ENCODE data around the gene TBC1D32. TPM values are rescaled to one million over a fixed set of nuclear protein-coding genes. Genes with fewer than 3 reads are reported as not detected.
"Not testable (repeated sequence)": the region's sequence is repeated elsewhere in the genome, so short reads cannot be mapped to it uniquely, and the experiment has no call there.

The TBC1D32 gene
- total RNA-seq, 3 donors from 2014 or later (not counting 1 experiment from before 2014, with no cell fraction given): 8.9 to 17.4 (median 14.2) TPM

DNA sequence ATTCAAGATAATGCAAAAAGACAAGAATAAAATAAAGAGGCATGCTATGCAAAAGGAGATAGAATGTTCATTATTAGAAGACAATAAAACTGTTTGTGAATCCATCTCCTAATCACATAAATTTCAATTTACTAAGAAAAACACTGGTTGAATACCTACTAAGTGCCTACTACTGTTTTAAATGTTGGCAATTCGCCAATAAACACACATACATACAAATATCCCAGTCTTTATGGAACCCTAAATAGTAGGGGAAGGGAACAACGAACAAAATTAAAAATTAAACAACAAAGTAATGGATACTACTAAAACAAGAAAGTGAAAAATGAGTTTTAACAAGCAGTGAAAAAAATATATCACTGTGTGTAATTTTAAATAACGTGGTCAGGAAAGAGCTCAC, 158.5 kb downstream of the TBC1D32 start:
- H3K4me1 ChIP-seq (ENCODE audit: control insufficient read depth, insufficient read depth, low read length): no peaks in the 10 kb centered on the region
- intact Hi-C loops (cut with micrococcal nuclease): no loop called here
- no peak overlapping the region for H3K4me3 Mint-ChIP-seq

DNA sequence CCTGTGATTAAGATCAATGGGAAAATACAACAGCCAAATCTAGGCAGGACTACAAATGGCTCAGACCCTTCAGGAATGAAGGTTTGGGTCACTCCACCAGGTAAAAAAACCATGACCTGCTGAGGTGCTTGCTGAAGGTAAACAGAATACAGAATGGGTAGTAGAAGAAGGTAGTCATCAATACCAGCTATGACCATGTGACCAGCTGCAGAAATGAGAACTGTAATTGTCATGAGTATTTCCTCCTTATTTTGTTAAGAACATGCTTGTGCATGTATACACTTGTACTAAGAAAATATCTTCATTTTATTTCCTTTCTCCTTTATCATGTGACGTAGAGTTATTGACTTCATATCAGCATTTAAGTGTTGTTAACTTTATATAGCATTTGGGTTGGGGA, 161.8 kb downstream of the TBC1D32 start:
- ATAC-seq; H3K27me3 ChIP-seq (ENCODE audit: control insufficient read depth, insufficient read depth, low read length); H3K4me1 Mint-ChIP-seq; H3K4me3 Mint-ChIP-seq; H3K36me3 ChIP-seq (ENCODE audit: control insufficient read depth, insufficient read depth, low read length); H3K4me3 ChIP-seq (ENCODE audit: low read length); H3K36me3 Mint-ChIP-seq; intact Hi-C loops (cut with micrococcal nuclease); H3K4me1 ChIP-seq (ENCODE audit: control insufficient read depth, insufficient read depth, low read length); DNase-seq; H3K9me3 Mint-ChIP-seq; H3K27me3 Mint-ChIP-seq (ENCODE audit: low read depth in 2 of 2); H3K9me3 ChIP-seq (ENCODE audit: control insufficient read depth, insufficient read depth, low read length); H3K27ac Mint-ChIP-seq; H3K27ac ChIP-seq (ENCODE audit: low read length): not testable (repeated sequence)
- WGBS (ENCODE audit: insufficient coverage): no CpG with 5 or more reads among the region's 1 CpG

More for the DNA sequence above, 158.5 kb downstream of the TBC1D32 start:
- DNase-seq (no peak), ATAC-seq (no peak)
- Histone ChIP-seq H3K4me3 (ENCODE audit: low read length) (no peak overlapping the region), H3K27me3 (ENCODE audit: control insufficient read depth, insufficient read depth, low read length) (no peaks in the 10 kb centered on the region), H3K36me3 (ENCODE audit: control insufficient read depth, insufficient read depth, low read length) (no peaks in the 10 kb centered on the region), H3K9me3 (ENCODE audit: control insufficient read depth, insufficient read depth, low read length) (no peaks in the 10 kb centered on the region), H3K27ac (ENCODE audit: low read length) (no peak overlapping the region)
- 97% methylated on average over 2 of the region's 3 CpGs for WGBS (ENCODE audit: insufficient coverage)
- peaks cover 7% of the 10 kb centered on the region for H3K36me3 Mint-ChIP-seq
- no peak overlapping the region for H3K27ac Mint-ChIP-seq
- TF ChIP-seq, protein P1, sequence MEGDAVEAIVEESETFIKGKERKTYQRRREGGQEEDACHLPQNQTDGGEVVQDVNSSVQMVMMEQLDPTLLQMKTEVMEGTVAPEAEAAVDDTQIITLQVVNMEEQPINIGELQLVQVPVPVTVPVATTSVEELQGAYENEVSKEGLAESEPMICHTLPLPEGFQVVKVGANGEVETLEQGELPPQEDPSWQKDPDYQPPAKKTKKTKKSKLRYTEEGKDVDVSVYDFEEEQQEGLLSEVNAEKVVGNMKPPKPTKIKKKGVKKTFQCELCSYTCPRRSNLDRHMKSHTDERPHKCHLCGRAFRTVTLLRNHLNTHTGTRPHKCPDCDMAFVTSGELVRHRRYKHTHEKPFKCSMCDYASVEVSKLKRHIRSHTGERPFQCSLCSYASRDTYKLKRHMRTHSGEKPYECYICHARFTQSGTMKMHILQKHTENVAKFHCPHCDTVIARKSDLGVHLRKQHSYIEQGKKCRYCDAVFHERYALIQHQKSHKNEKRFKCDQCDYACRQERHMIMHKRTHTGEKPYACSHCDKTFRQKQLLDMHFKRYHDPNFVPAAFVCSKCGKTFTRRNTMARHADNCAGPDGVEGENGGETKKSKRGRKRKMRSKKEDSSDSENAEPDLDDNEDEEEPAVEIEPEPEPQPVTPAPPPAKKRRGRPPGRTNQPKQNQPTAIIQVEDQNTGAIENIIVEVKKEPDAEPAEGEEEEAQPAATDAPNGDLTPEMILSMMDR (IDR thresholded peaks at IDR 0.05): no peak
- no peaks in the 10 kb centered on the region for H3K4me1 Mint-ChIP-seq
- no peaks in the 10 kb centered on the region for H3K27me3 Mint-ChIP-seq (ENCODE audit: low read depth in 2 of 2)
- peaks cover 0 to 2% of the 10 kb centered on the region in 2 donors for H3K9me3 Mint-ChIP-seq

DNA sequence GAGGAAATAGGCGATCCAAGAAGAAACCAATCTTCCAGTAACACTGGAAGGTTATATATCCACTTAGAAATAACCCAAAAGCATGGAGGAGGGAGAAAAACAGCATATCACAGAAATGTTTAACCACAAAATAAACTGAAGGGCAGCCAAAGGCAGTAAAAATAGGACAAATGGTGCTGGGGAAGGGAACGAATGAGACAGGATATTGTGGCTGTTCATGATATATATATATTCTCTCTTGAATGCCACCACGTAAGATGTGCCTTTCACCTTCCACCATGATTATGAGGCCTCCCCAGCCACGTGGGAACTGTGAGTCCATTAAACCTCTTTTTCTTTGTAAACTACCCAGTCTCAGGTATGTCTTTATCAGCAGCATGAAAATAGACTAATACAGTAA, 162.4 kb downstream of the TBC1D32 start:
- H3K4me1 Mint-ChIP-seq: no peaks in the 10 kb centered on the region
- H3K27me3 Mint-ChIP-seq (ENCODE audit: low read depth in 2 of 2): no peaks in the 10 kb centered on the region
- no peak overlapping the region for H3K27ac ChIP-seq (ENCODE audit: low read length)

DNA sequence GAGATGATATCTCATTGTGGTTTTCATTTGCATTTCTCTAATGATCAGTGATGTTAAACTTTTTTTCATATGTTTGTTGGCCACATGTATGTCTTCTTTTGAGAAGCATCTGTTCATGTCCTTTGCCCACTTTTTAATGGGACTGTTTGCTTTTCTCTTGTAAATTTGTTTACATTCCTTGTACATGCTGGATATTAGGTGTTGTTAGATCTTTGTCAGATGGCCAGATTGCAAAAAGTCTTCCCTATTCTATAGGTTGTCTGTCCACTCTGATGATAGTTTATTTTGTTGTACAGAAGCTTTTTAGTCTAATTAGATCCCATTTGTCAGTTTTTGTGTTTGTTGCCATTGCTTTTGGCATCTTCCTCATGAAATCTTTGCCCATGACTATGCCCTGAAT, 172.4 kb downstream of the TBC1D32 start:
- DNase-seq (no peak), ATAC-seq (no peak)
- Mint-ChIP-seq H3K27me3 (ENCODE audit: low read depth in 2 of 2) (no peaks in the 10 kb centered on the region), H3K36me3 (peaks cover 33% of the 10 kb centered on the region), H3K4me1 (no peaks in the 10 kb centered on the region), H3K9me3 (peaks cover 11 to 18% of the 10 kb centered on the region in 2 donors), H3K4me3 (no peak overlapping the region), H3K27ac (no peak overlapping the region)
- Histone ChIP-seq H3K27ac (ENCODE audit: low read length) (no peak overlapping the region), H3K9me3 (ENCODE audit: control insufficient read depth, insufficient read depth, low read length) (no peaks in the 10 kb centered on the region), H3K36me3 (ENCODE audit: control insufficient read depth, insufficient read depth, low read length) (peaks cover 16% of the 10 kb centered on the region), H3K27me3 (ENCODE audit: control insufficient read depth, insufficient read depth, low read length) (no peaks in the 10 kb centered on the region), H3K4me1 (ENCODE audit: control insufficient read depth, insufficient read depth, low read length) (no peaks in the 10 kb centered on the region), H3K4me3 (ENCODE audit: low read length) (no peak overlapping the region)
- intact Hi-C loops (cut with micrococcal nuclease): no loop called here
- TF ChIP-seq, protein P1 (IDR thresholded peaks at IDR 0.05): no peak

More for the DNA sequence above, 162.4 kb downstream of the TBC1D32 start:
- H3K27me3 ChIP-seq (ENCODE audit: control insufficient read depth, insufficient read depth, low read length): no peaks in the 10 kb centered on the region
- Mint-ChIP-seq H3K4me3 (no peak overlapping the region), H3K27ac (no peak overlapping the region), H3K9me3 (peaks cover 0 to 2% of the 10 kb centered on the region in 2 donors), H3K36me3 (no peaks in the 10 kb centered on the region)
- intact Hi-C loops (cut with micrococcal nuclease): no loop called here
- no peak overlapping the region for H3K4me3 ChIP-seq (ENCODE audit: low read length)
- ATAC-seq (no peak), DNase-seq (no peak)
- 62% methylated on average over 2 of the region's 4 CpGs for WGBS (ENCODE audit: insufficient coverage)
- TF ChIP-seq, protein P1 (IDR thresholded peaks at IDR 0.05): no peak
- H3K9me3 ChIP-seq (ENCODE audit: control insufficient read depth, insufficient read depth, low read length): no peaks in the 10 kb centered on the region
- no peaks in the 10 kb centered on the region for H3K36me3 ChIP-seq (ENCODE audit: control insufficient read depth, insufficient read depth, low read length)
- no peaks in the 10 kb centered on the region for H3K4me1 ChIP-seq (ENCODE audit: control insufficient read depth, insufficient read depth, low read length)
